H9 (cell line): ENCODE results near the gene KLHDC1. TPM values are rescaled to one million over a fixed set of nuclear protein-coding genes. Genes with fewer than 3 reads are reported as not detected.

Experiments
- DNase-seq: peaks from one replicate; pipeline ENCODE4 v3.0.0-alpha.2; 2017
- H2AFZ ChIP-seq: one replicate; pipeline ENCODE4 v1.6.1; 2013; ENCODE audit warnings: mild to moderate bottlenecking, low read length, control low read depth, moderate library complexity
- H2AK5ac ChIP-seq: 2 replicates; pipeline ENCODE4 v1.6.1; 2013; ENCODE audit warnings: low read length, control low read depth, mixed read lengths; ENCODE audit not compliant: insufficient read length
- H2BK120ac ChIP-seq: one replicate; pipeline ENCODE4 v1.6.1; 2013; ENCODE audit warnings: low read depth, mild to moderate bottlenecking, low read length, control low read depth, inconsistent platforms; ENCODE audit not compliant: poor library complexity, severe bottlenecking
- H2BK12ac ChIP-seq: 2 replicates; pipeline ENCODE4 v1.6.1; 2013; ENCODE audit warnings: low read length, control low read depth, mixed read lengths, low read depth; ENCODE audit not compliant: insufficient read length
- H2BK15ac ChIP-seq: 2 replicates; pipeline ENCODE4 v1.6.1; 2013; ENCODE audit warnings: low read depth, low read length, control low read depth
- H2BK20ac ChIP-seq: one replicate; pipeline ENCODE4 v1.6.1; 2013; ENCODE audit warnings: low read depth, mild to moderate bottlenecking, low read length, control low read depth, inconsistent platforms; ENCODE audit not compliant: poor library complexity, severe bottlenecking
- H2BK5ac ChIP-seq: 2 replicates; pipeline ENCODE4 v1.6.1; 2013; ENCODE audit warnings: low read length, control low read depth, mixed read lengths; ENCODE audit not compliant: insufficient read length
- H3K14ac ChIP-seq: 2 replicates; pipeline ENCODE4 v1.6.1; 2013; ENCODE audit warnings: low read length, control low read depth; ENCODE audit not compliant: insufficient read depth
- H3K18ac ChIP-seq: 2 replicates; pipeline ENCODE4 v1.6.1; 2013; ENCODE audit warnings: low read depth, mild to moderate bottlenecking, mixed read lengths, low read length, control low read depth; ENCODE audit not compliant: insufficient read length
- H3K23ac ChIP-seq: 2 replicates; pipeline ENCODE4 v1.6.1; 2013; ENCODE audit warnings: low read length, control low read depth, mixed read lengths, low read depth; ENCODE audit not compliant: insufficient read length
- H3K23me2 ChIP-seq: 2 replicates; pipeline ENCODE4 v1.6.1; 2013; ENCODE audit warnings: low read depth, mild to moderate bottlenecking, mixed read lengths, low read length, control low read depth; ENCODE audit not compliant: insufficient read length, poor library complexity, severe bottlenecking
- H3K27ac ChIP-seq: 2 replicates; pipeline ENCODE4 v1.5.1; 2013; ENCODE audit warnings: low read length, control low read depth, mixed read lengths, low read depth; ENCODE audit not compliant: insufficient read length
- H3K27me3 ChIP-seq: 2 replicates; pipeline ENCODE4 v1.6.1; 2013; ENCODE audit warnings: low read length, control low read depth, inconsistent platforms; ENCODE audit not compliant: insufficient read depth
- H3K4ac ChIP-seq: 2 replicates; pipeline ENCODE4 v1.6.1; 2013; ENCODE audit warnings: low read depth, mild to moderate bottlenecking, control low read depth, inconsistent platforms, low read length, moderate library complexity
- H3K4me1 ChIP-seq: 2 replicates; pipeline ENCODE4 v1.6.1; 2013; ENCODE audit warnings: low read length, control low read depth, inconsistent platforms; ENCODE audit not compliant: insufficient read depth
- H3K4me2 ChIP-seq: 2 replicates; pipeline ENCODE4 v1.6.1; 2013; ENCODE audit warnings: low read length, control low read depth, mixed read lengths; ENCODE audit not compliant: insufficient read length, insufficient read depth
- H3K56ac ChIP-seq: 2 replicates; pipeline ENCODE4 v1.6.1; 2013; ENCODE audit warnings: low read depth, mild to moderate bottlenecking, mixed read lengths, low read length, control low read depth; ENCODE audit not compliant: insufficient read length
- H3K79me1 ChIP-seq: 2 replicates; pipeline ENCODE4 v1.6.1; 2013; ENCODE audit warnings: low read depth, mild to moderate bottlenecking, moderate library complexity, low read length, control low read depth, inconsistent platforms; ENCODE audit not compliant: insufficient read depth, poor library complexity, severe bottlenecking
- H3K79me2 ChIP-seq: 2 replicates; pipeline ENCODE4 v1.6.1; 2013; ENCODE audit warnings: low read length, control low read depth, inconsistent platforms; ENCODE audit not compliant: insufficient read depth
- H3K9ac ChIP-seq: 2 replicates; pipeline ENCODE4 v1.6.1; 2013; ENCODE audit warnings: low read length, control low read depth, mixed read lengths; ENCODE audit not compliant: insufficient read length; ENCODE audit errors: extremely low read depth
- H3K9me3 ChIP-seq: one replicate; pipeline ENCODE4 v1.6.1; 2013; ENCODE audit warnings: low read depth, low read length, inconsistent platforms; ENCODE audit not compliant: control insufficient read depth
- H3T11ph ChIP-seq: one replicate; pipeline ENCODE4 v1.6.1; 2013; ENCODE audit warnings: mild to moderate bottlenecking, low read length, control low read depth, inconsistent platforms
- H4K20me1 ChIP-seq: one replicate; pipeline ENCODE4 v1.6.1; 2013; ENCODE audit not compliant: control insufficient read depth, insufficient read length, insufficient read depth
- H4K5ac ChIP-seq: 2 replicates; pipeline ENCODE4 v1.6.1; 2013; ENCODE audit warnings: low read depth, mild to moderate bottlenecking, mixed read lengths, low read length, control low read depth; ENCODE audit not compliant: insufficient read length
- H4K8ac ChIP-seq: replicated peaks from 2 replicates; pipeline ENCODE4 v1.6.1; 2013; ENCODE audit warnings: low read length, control low read depth, mixed read lengths, low read depth; ENCODE audit not compliant: insufficient read length
- H4K91ac ChIP-seq: 2 replicates; pipeline ENCODE4 v1.6.1; 2013; ENCODE audit warnings: low read depth, mild to moderate bottlenecking, moderate library complexity, mixed read lengths, low read length, control low read depth; ENCODE audit not compliant: insufficient read length
- H3K27ac Mint-ChIP-seq, 3 experiments: 2 replicates in 2 of 3; 3 replicates in 1 of 3; pipeline ENCODE4 v1.8.0; 2020 to 2021; ENCODE audit warnings: mixed read lengths in 3 of 3, mild to moderate bottlenecking in 1 of 3, moderate library complexity in 1 of 3
- H3K27me3 Mint-ChIP-seq: 2 replicates; pipeline ENCODE4 v1.8.0; 2021; ENCODE audit warnings: low read depth, mild to moderate bottlenecking, moderate library complexity, mixed read lengths
- H3K36me3 Mint-ChIP-seq, 3 experiments: 2 replicates in 2 of 3; 3 replicates in 1 of 3; pipeline ENCODE4 v1.8.0; 2020 to 2021; ENCODE audit warnings: low read depth in 3 of 3, mixed read lengths in 3 of 3; ENCODE audit not compliant: insufficient read depth in 1 of 3
- H3K4me1 Mint-ChIP-seq, 2 experiments: 2 replicates each; pipeline ENCODE4 v1.8.0; 2020; ENCODE audit warnings: mixed read lengths in 2 of 2
- H3K4me3 Mint-ChIP-seq, 2 experiments: 2 replicates in 1 of 2; 3 replicates in 1 of 2; pipeline ENCODE4 v1.8.0; 2020 to 2021; ENCODE audit warnings: mild to moderate bottlenecking in 2 of 2, mixed read lengths in 2 of 2, moderate library complexity in 1 of 2
- H3K9me3 Mint-ChIP-seq, 2 experiments: 2 replicates in 1 of 2; 3 replicates in 1 of 2; pipeline ENCODE4 v1.8.0; 2020; ENCODE audit warnings: mild to moderate bottlenecking in 2 of 2, mixed read lengths in 2 of 2, moderate library complexity in 1 of 2
- CTCF ChIP-seq: fragments of 200-600 bp; sonication (generic); conservative IDR thresholded peaks from 3 replicates; pipeline ENCODE4 v1.8.0; 2021; ENCODE audit warnings: antibody characterized with exemption, mild to moderate bottlenecking
- WGBS: extraction: QIAGEN DNeasy Blood & Tissue Kit; methylation state at CpG from one replicate; pipeline ENCODE4 v1.1.7; 2013; ENCODE audit warnings: missing lambda C conversion rate, low lambda C conversion rate, mixed read lengths; ENCODE audit not compliant: insufficient read length; ENCODE audit errors: extremely low coverage; 5-methylcytosine and 5-hydroxymethylcytosine counted together
- total RNA-seq: library from RNA; stranded (reverse); gene quantifications from 2 replicates; pipeline ENCODE4 v1.2.1, GENCODE V29; 2021

Gene KLHDC1
- total RNA-seq, 1 experiment from 2014 or later, result not detected

GRCh38 chr14:49688701-49689030, 4.3 kb upstream of the KLHDC1 start:
- peaks cover 30% of the 10 kb centered on the region for H3K27me3 Mint-ChIP-seq
- Histone ChIP-seq H2BK120ac (no peak overlapping the region), H3K79me2 (0 out of 2 replicates have a peak, but pooled peaks cover 4% of the 10 kb centered on the region), H3K23me2 (peaks cover 5% of the 10 kb centered on the region), H2BK15ac (no peak overlapping the region), H2BK20ac (no peak overlapping the region), H3K23ac (no peak overlapping the region), H3K56ac (no peak overlapping the region), H4K91ac (no peak overlapping the region), H2BK12ac (no peak overlapping the region), H3K9me3 (no peaks in the 10 kb centered on the region), H2AFZ (no peak overlapping the region), H3K14ac (no peak overlapping the region), H2BK5ac (no peak overlapping the region), H3K27ac (no peak overlapping the region), H3K4me2 (peak overlapping the region; percentile 17), H3K79me1 (no peaks in the 10 kb centered on the region), H4K20me1 (no peaks in the 10 kb centered on the region), H4K8ac (no peak overlapping the region), H3T11ph (no peak overlapping the region), H3K9ac (no peak overlapping the region), H3K4ac (no peak overlapping the region), H3K27me3 (no peaks in the 10 kb centered on the region), H3K4me1 (no peaks in the 10 kb centered on the region; the same call in 1 of the 2 replicates), H4K5ac (no peak overlapping the region), H3K18ac (no peak overlapping the region), H2AK5ac (no peak overlapping the region)
- WGBS, result no CpG with 5 or more reads among the region's 8 CpGs
- peaks cover 22 to 35% of the 10 kb centered on the region in 2 experiments for H3K4me1 Mint-ChIP-seq
- peak overlapping the region in 2 of 3 experiments; percentile 96 to 97; a peak in 4 of 7 replicates for H3K27ac Mint-ChIP-seq
- H3K4me3 Mint-ChIP-seq, result peak overlapping the region; percentile 86 to 93
- peaks cover 0 to 3% of the 10 kb centered on the region in 2 experiments; a peak in 1 of 5 replicates for H3K9me3 Mint-ChIP-seq
- H3K36me3 Mint-ChIP-seq, result peaks cover 4 to 16% (median 6%) of the 10 kb centered on the region in 3 experiments; a peak in 6 of 7 replicates
- no peak for DNase-seq
- no peak for TF ChIP-seq CTCF
